AG04450 (cell line): ENCODE measurements around the gene PDIA5. TPM values are rescaled to one million over a fixed set of nuclear protein-coding genes. Genes with fewer than 3 reads are reported as not detected.

ENCODE experiments used
- CTCF ChIA-PET: fragments of 300-600, 350-600 bp; formaldehyde crosslinking; extraction: SDS; loops from one replicate; lab custom pipeline; 2022; ENCODE audit warnings: antibody characterized with exemption, inconsistent platforms; lab: Charles Lee
- POLR2A ChIA-PET: fragments of 350-600 bp; formaldehyde crosslinking; extraction: SDS; loops from one replicate; lab custom pipeline; 2021; ENCODE audit warnings: antibody characterized with exemption, inconsistent platforms; lab: Yijun Ruan, JAX
- DNase-seq: peaks from one replicate; pipeline ENCODE4 v3.0.0-alpha.2; 2011; ENCODE audit warnings: low read depth, low spot score
- H3K27ac ChIP-seq: one replicate; pipeline ENCODE4 v1.5.1; 2012; ENCODE audit warnings: low read depth, low read length, control low read depth
- H3K27me3 ChIP-seq: one replicate; pipeline ENCODE4 v1.6.0; 2012; ENCODE audit warnings: low read length; ENCODE audit not compliant: control insufficient read depth, insufficient read depth
- H3K4me3 ChIP-seq: 2 replicates; pipeline ENCODE4 v1.5.1; 2011; ENCODE audit warnings: mild to moderate bottlenecking, low read depth, low read length, control low read depth
- H3K9me3 ChIP-seq: 2 replicates; pipeline ENCODE4 v1.5.1; 2012; ENCODE audit warnings: low read length; ENCODE audit not compliant: control insufficient read depth, insufficient read depth
- polyA plus RNA-seq: library from polyadenylated mRNA; depleted of rRNA; stranded (reverse); fragments of >200 nt; gene quantifications from 2 replicates; pipeline ENCODE4 v1.2.3, GENCODE V29; 2011
- TF ChIP-seq, protein P1 (sequence below): IDR thresholded peaks from 2 replicates; pipeline ENCODE4 v1.5.1; 2011; ENCODE audit warnings: low read depth, low read length, control low read depth, inconsistent platforms

The PDIA5 gene
- polyA plus RNA-seq, 1 experiment: 33.1 TPM

DNA sequence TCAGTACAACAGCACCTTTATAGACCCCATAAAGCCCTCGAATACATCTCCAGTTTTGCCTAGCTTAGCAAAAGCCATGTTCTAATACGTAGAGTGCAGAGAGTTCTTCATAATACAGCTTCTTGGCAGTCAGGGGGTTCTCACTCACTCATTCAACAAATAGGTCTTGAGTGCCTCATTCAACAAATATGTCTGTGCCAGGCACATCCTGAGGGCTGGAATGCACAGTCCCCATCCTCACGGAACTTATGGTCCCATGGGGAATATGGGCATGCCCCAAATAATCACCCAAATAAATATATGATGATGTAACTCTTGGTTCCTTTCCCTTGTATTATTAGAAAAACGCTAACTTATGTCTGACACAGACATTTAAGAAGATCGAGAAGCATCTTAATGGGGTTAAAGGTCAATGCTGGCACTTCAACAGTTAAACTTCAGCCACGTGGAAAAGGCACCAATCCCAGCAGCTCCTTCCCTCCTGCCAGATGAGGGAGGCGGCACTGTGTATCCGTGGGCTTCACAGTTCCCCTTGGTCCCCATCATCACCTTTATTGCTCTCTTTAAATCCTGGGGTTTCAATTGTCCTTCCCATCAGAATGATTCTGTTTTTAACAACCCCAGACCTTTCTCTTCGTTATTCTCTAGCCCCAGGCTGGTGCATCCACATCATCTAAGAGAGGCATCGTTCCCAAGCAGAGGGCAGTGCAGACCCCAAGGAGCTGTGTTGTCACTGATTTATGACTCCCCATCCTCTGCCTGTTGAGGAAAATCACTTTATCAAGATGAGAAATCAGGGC lies 20.4 kb upstream of the PDIA5 start:
- TF ChIP-seq, protein P1, sequence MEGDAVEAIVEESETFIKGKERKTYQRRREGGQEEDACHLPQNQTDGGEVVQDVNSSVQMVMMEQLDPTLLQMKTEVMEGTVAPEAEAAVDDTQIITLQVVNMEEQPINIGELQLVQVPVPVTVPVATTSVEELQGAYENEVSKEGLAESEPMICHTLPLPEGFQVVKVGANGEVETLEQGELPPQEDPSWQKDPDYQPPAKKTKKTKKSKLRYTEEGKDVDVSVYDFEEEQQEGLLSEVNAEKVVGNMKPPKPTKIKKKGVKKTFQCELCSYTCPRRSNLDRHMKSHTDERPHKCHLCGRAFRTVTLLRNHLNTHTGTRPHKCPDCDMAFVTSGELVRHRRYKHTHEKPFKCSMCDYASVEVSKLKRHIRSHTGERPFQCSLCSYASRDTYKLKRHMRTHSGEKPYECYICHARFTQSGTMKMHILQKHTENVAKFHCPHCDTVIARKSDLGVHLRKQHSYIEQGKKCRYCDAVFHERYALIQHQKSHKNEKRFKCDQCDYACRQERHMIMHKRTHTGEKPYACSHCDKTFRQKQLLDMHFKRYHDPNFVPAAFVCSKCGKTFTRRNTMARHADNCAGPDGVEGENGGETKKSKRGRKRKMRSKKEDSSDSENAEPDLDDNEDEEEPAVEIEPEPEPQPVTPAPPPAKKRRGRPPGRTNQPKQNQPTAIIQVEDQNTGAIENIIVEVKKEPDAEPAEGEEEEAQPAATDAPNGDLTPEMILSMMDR: no peak
- ChIA-PET CTCF (no interaction called here), POLR2A (interaction anchor here (0.6 kb wide), 1 partner anchor 1337 kb away, joined by 6 read pairs; no protein-coding TSS in a partner anchor)
- no peak overlapping the region for H3K27ac ChIP-seq
- peaks cover 29% of the 10 kb centered on the region for H3K27me3 ChIP-seq
- H3K9me3 ChIP-seq: no peaks in the 10 kb centered on the region
- no peak for DNase-seq
- H3K4me3 ChIP-seq: no peak overlapping the region

DNA sequence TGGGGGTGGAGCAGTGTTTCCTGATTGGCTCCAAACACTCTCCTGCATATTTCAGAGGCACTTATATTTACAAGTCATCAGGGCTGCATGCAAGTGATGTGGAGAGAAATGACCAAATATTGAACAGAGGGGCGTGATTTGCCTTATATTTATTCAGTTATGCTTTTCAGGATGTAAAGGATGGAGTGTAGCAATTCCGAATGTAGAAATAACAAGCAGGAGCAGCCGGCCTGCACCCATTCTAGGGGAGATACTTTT lies 19.8 kb upstream of the PDIA5 start:
- TF ChIP-seq, protein P1: no peak
- Histone ChIP-seq H3K9me3 (no peaks in the 10 kb centered on the region), H3K27me3 (peaks cover 27% of the 10 kb centered on the region), H3K4me3 (no peak overlapping the region), H3K27ac (no peak overlapping the region)
- DNase-seq: no peak
- CTCF ChIA-PET: no interaction called here
- POLR2A ChIA-PET: no interaction called here

DNA sequence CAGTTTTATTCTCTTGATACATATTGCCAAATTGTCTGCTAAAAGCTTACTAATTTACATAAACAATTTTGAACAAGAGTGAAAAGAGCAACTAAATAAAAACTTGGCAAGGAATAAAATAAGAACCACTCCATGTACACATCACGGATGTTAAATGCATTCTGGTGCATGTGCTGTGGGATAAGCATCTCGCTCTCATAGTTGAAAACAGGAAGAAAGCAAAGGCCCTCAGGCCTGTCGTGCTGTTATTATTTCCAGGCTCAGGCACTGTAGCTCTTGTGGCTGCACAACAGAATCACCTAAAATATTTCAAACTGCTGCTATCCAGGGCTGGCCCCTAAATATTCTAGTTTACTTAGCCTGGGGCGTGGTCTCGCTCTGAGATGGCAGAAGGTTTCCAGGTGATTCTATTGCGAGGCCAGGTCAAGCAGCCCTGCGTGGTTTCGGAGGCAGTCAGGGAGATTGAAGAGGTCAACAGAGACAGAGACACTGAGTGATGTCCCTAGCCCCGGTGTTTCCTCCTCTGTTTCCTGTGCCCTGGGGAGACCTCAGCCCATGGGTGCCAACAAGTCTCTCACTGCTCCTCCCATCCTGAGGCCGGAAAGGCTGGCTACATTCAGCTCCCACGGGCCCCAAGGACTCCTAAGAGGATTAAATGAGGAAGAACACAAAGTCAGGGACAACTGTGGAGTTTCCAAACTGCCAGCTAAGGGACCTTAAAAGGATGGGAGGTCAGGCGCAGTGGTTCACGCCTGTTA lies 18.2 kb upstream of the PDIA5 start:
- TF ChIP-seq, protein P1: no peak
- Histone ChIP-seq H3K27ac (no peak overlapping the region), H3K9me3 (no peaks in the 10 kb centered on the region), H3K27me3 (peaks cover 24% of the 10 kb centered on the region), H3K4me3 (no peak overlapping the region)
- ChIA-PET CTCF (interaction anchor here (0.5 to 0.6 kb wide), 2 partner anchors 128 to 359 kb away, joined by 3 to 6 read pairs; no protein-coding TSS in a partner anchor), POLR2A (no interaction called here)
- DNase-seq: no peak

DNA sequence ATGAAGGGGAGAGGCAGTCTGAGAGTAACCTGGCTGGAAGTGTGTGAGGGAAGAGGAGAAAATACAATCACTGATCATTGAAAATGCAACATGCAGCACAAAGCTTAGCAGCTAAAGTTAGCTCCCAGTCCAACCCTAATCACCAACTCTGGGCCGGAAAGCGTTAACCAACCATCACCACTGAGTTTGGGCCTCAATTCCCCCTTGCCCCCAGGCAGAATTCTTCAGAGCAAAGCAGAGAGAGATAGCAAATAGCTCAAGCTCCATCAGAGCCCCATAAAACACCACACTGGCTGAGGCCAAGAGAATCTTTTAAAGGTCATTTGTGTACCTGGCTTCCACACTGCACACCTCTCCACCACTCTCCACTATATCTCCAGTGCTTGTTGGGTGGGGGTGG lies 16.2 kb upstream of the PDIA5 start:
- CTCF ChIA-PET: no interaction called here
- Histone ChIP-seq H3K27ac (no peak overlapping the region), H3K9me3 (no peaks in the 10 kb centered on the region), H3K27me3 (peaks cover 29% of the 10 kb centered on the region), H3K4me3 (no peak overlapping the region)
- no peak for DNase-seq
- TF ChIP-seq, protein P1: no peak
- POLR2A ChIA-PET: no interaction called here

DNA sequence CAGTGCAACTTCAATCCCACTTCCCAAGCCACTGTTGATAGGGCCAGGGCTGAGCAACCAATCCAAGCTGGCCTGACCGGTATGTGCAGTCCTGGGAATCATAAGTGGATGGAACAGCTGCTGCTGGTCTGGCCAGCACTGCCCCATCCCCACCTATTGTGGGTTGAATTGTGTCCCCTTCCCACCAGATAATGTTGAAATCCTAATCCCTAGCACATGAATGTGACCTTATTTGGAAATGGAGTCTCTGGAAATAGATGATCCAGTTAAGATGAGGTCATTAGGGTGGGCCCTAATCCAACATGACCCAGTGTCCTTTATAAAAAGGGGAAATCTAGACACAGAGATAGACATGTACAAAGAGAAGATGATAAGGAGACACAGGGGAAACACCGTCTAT lies 13.7 kb upstream of the PDIA5 start:
- no peak for DNase-seq
- ChIA-PET CTCF (no interaction called here), POLR2A (no interaction called here)
- Histone ChIP-seq H3K4me3 (no peak overlapping the region), H3K27ac (no peak overlapping the region), H3K9me3 (no peaks in the 10 kb centered on the region), H3K27me3 (peaks cover 19% of the 10 kb centered on the region)
- TF ChIP-seq, protein P1: no peak
